Neural progenitor cell (in vitro differentiated cells): ENCODE data around the gene SPRED2. TPM values are rescaled to one million over a fixed set of nuclear protein-coding genes. Genes with fewer than 3 reads are reported as not detected.
A peak's percentile ranks its signal among the peaks of the same experiment; 100 is the strongest.

Experiments
- DNase-seq: peaks from one replicate; pipeline ENCODE4 v3.0.0-alpha.2; 2016; ENCODE audit warnings: low spot score
- H2AFZ ChIP-seq: fragments of 200-600 bp; sonication (generic); replicated peaks from 2 replicates; pipeline ENCODE4 v1.6.1; 2016; ENCODE audit warnings: antibody characterized with exemption
- H3F3A ChIP-seq: fragments of 200-600 bp; sonication (generic); 2 replicates; pipeline ENCODE4 v1.6.1; 2016; ENCODE audit warnings: antibody characterized with exemption, low read depth
- H3K27ac ChIP-seq: fragments of 200-600 bp; sonication (generic); 2 replicates; pipeline ENCODE4 v1.5.1; 2016; ENCODE audit warnings: mild to moderate bottlenecking
- H3K27me3 ChIP-seq: fragments of 200-600 bp; sonication (generic); 2 replicates; pipeline ENCODE4 v1.6.1; 2016; ENCODE audit warnings: mild to moderate bottlenecking, moderate library complexity
- H3K36me3 ChIP-seq: fragments of 200-600 bp; sonication (generic); 2 replicates; pipeline ENCODE4 v1.5.1; 2016
- H3K4me1 ChIP-seq: fragments of 200-600 bp; sonication (generic); 2 replicates; pipeline ENCODE4 v1.6.1; 2016; ENCODE audit warnings: mixed run types
- H3K4me2 ChIP-seq: fragments of 200-600 bp; sonication (generic); 2 replicates; pipeline ENCODE4 v1.6.1; 2016
- H3K4me3 ChIP-seq: fragments of 200-600 bp; sonication (generic); 2 replicates; pipeline ENCODE4 v1.5.1; 2016
- H3K79me2 ChIP-seq: fragments of 200-600 bp; sonication (generic); 2 replicates; pipeline ENCODE4 v1.6.1; 2016; ENCODE audit warnings: low read depth
- H3K9ac ChIP-seq: fragments of 200-600 bp; sonication (generic); 2 replicates; pipeline ENCODE4 v1.6.1; 2016
- H3K9me3 ChIP-seq: fragments of 200-600 bp; sonication (generic); 2 replicates; pipeline ENCODE4 v1.5.1; 2016; ENCODE audit warnings: low read depth
- H4K20me1 ChIP-seq: fragments of 200-600 bp; sonication (generic); 2 replicates; pipeline ENCODE4 v1.6.1; 2016; ENCODE audit warnings: low read depth
- H3K27ac Mint-ChIP-seq: 3 replicates; pipeline ENCODE4 v1.8.0; 2021; ENCODE audit warnings: mixed read lengths
- H3K27me3 Mint-ChIP-seq: 2 replicates; pipeline ENCODE4 v1.8.0; 2022; ENCODE audit warnings: low read depth, mild to moderate bottlenecking, inconsistent platforms, moderate library complexity, mixed read lengths; ENCODE audit not compliant: insufficient read depth
- H3K36me3 Mint-ChIP-seq: 3 replicates; pipeline ENCODE4 v1.8.0; 2021; ENCODE audit warnings: mixed read lengths
- H3K4me1 Mint-ChIP-seq: 3 replicates; pipeline ENCODE4 v1.8.0; 2021; ENCODE audit warnings: mixed read lengths
- H3K4me3 Mint-ChIP-seq: 3 replicates; pipeline ENCODE4 v1.8.0; 2021; ENCODE audit warnings: mild to moderate bottlenecking, moderate library complexity, mixed read lengths
- H3K9me3 Mint-ChIP-seq: 3 replicates; pipeline ENCODE4 v1.8.0; 2020; ENCODE audit warnings: mixed read lengths
- CTCF ChIP-seq: fragments of 200-600 bp; sonication (generic); IDR thresholded peaks from 2 replicates; pipeline ENCODE4 v1.5.1; 2017; ENCODE audit warnings: antibody characterized with exemption, mild to moderate bottlenecking
- EZH2 ChIP-seq: fragments of 200-600 bp; sonication (generic); IDR thresholded peaks from 2 replicates; pipeline ENCODE4 v1.6.1; 2017; ENCODE audit warnings: antibody characterized with exemption, mild to moderate bottlenecking, moderate library complexity
- EZH2phosphoT487 ChIP-seq: fragments of 200-600 bp; sonication (generic); IDR thresholded peaks from 2 replicates; pipeline ENCODE4 v1.6.1; 2017; ENCODE audit warnings: antibody characterized with exemption
- total RNA-seq: library from RNA; depleted of rRNA; stranded (reverse); fragments of >200 nt; gene quantifications from 2 replicates; pipeline ENCODE4 v1.2.3, GENCODE V29; 2015; ENCODE audit warnings: low replicate concordance

SPRED2 gene
- total RNA-seq, 1 donor from 2014 or later = 11.6 TPM

- Histone ChIP-seq H4K20me1 (peaks cover 10% of the 10 kb centered on the region), H3K4me1 (peaks cover 32% of the 10 kb centered on the region), H3K9me3 (no peaks in the 10 kb centered on the region), H3K27ac (no peak overlapping the region), H3K9ac (no peak overlapping the region), H3K36me3 (no peaks in the 10 kb centered on the region), H3K79me2 (no peaks in the 10 kb centered on the region), H3K27me3 (peaks cover 60% of the 10 kb centered on the region), H3K4me2 (peak overlapping the region; percentile 45), H2AFZ (peak overlapping the region; percentile 31), H3F3A (peaks cover 26% of the 10 kb centered on the region), H3K4me3 (no peak overlapping the region)
- Mint-ChIP-seq H3K4me3 (no peak overlapping the region), H3K4me1 (peaks cover 35% of the 10 kb centered on the region), H3K9me3 (no peaks in the 10 kb centered on the region), H3K27me3 (peaks cover 2% of the 10 kb centered on the region), H3K27ac (no peak overlapping the region), H3K36me3 (no peaks in the 10 kb centered on the region)
- TF ChIP-seq CTCF = no peak
- TF ChIP-seq EZH2phosphoT487 = no peak
- TF ChIP-seq EZH2 = no peak
- DNase-seq = peak; percentile 29
Measured at GRCh38 chr2:65281627-65282351, 150.6 kb downstream of the SPRED2 start.

DNA sequence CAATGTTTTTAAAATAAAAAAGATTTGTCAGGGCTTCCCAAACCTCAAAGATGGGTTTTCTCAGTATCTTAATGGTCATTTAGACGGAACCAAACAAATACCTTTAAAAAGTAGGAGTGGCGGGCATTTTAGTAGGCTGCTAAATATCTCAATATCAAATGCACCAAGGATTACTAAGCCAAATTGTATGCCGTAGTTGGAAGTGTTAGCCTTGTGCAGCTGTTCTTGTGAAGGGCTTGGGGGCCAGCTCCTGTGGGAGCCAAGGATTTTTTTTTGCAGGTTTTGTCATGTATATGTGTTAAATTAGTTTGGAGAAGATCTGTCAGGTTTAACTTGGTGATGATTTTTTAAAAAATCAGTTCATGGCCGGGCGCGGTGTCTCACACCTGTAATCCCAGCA is 152.6 kb downstream of the SPRED2 start:
- Histone ChIP-seq H3K79me2 (no peaks in the 10 kb centered on the region), H3F3A (peaks cover 44% of the 10 kb centered on the region), H3K36me3 (no peaks in the 10 kb centered on the region), H4K20me1 (peaks cover 22% of the 10 kb centered on the region), H2AFZ (no peak overlapping the region), H3K27ac (no peak overlapping the region), H3K4me2 (no peak overlapping the region), H3K4me3 (no peak overlapping the region), H3K4me1 (peaks cover 49% of the 10 kb centered on the region), H3K9ac (no peak overlapping the region), H3K27me3 (peaks cover 59% of the 10 kb centered on the region), H3K9me3 (no peaks in the 10 kb centered on the region)
- H3K27me3 Mint-ChIP-seq = peaks cover 2% of the 10 kb centered on the region
- H3K9me3 Mint-ChIP-seq = no peaks in the 10 kb centered on the region
- H3K27ac Mint-ChIP-seq = no peak overlapping the region
- TF ChIP-seq CTCF (no peak), EZH2 (no peak), EZH2phosphoT487 (no peak)
- peaks cover 50% of the 10 kb centered on the region for H3K4me1 Mint-ChIP-seq
- no peaks in the 10 kb centered on the region for H3K36me3 Mint-ChIP-seq
- H3K4me3 Mint-ChIP-seq = no peak overlapping the region
- no peak for DNase-seq

DNA sequence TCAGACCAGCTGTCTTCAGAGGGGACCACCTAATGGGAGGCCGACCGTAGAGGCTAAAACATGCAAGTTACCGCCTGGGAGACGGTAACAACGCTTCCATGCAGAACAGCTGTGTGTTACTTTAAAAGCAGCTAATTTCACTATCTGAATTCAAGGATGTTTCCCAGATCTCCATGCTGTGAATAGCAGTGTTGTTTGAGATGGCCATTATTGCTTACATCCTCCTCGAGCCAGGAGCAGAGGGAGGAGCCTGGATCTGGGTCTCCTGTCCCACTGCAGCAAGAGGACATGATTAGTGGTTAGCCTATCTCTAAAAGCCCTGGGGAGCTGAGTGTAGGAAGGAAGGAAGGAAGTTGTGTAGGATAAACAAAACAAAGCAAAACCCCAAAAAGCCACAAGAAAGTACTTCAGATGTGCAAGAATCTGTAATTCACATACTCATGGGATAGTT is 153.8 kb downstream of the SPRED2 start:
- Histone ChIP-seq H3K36me3 (no peaks in the 10 kb centered on the region), H3K4me2 (no peak overlapping the region), H3K27me3 (peaks cover 59% of the 10 kb centered on the region), H4K20me1 (peaks cover 22% of the 10 kb centered on the region), H2AFZ (no peak overlapping the region), H3K9me3 (no peaks in the 10 kb centered on the region), H3K4me1 (peaks cover 49% of the 10 kb centered on the region), H3K4me3 (no peak overlapping the region), H3K79me2 (no peaks in the 10 kb centered on the region), H3K9ac (no peak overlapping the region), H3K27ac (no peak overlapping the region), H3F3A (peaks cover 47% of the 10 kb centered on the region)
- Mint-ChIP-seq H3K27ac (no peak overlapping the region), H3K36me3 (peaks cover 1% of the 10 kb centered on the region), H3K4me3 (no peak overlapping the region), H3K9me3 (no peaks in the 10 kb centered on the region), H3K27me3 (peaks cover 4% of the 10 kb centered on the region), H3K4me1 (peaks cover 55% of the 10 kb centered on the region)
- no peak for DNase-seq
- TF ChIP-seq CTCF (no peak), EZH2phosphoT487 (no peak), EZH2 (no peak)
